NB4 (cell line): ENCODE results near the gene DCTN3.

Source experiments
- DNase-seq: peaks from one replicate; pipeline ENCODE4 v3.0.0; 2010; ENCODE audit warnings: low read depth
- H3K4me3 ChIP-seq: one replicate; pipeline ENCODE4 v1.5.1; 2011; ENCODE audit warnings: mild to moderate bottlenecking, low read depth, low read length, moderate library complexity
- MAX ChIP-seq: IDR thresholded peaks from 2 replicates; pipeline ENCODE4 v1.6.1; 2011; ENCODE audit warnings: low read depth, low read length
- MYC ChIP-seq: IDR thresholded peaks from 2 replicates; pipeline ENCODE4 v1.6.1; 2011; ENCODE audit warnings: low read depth, low read length
- POLR2A ChIP-seq: IDR thresholded peaks from 2 replicates; pipeline ENCODE4 v1.6.1; 2011; ENCODE audit warnings: mild to moderate bottlenecking; ENCODE audit not compliant: insufficient read length; ENCODE audit errors: extremely low read depth
- TF ChIP-seq, protein P1 (sequence below): IDR thresholded peaks from one replicate; pipeline ENCODE4 v1.5.1; 2012; ENCODE audit warnings: low read depth, low read length

DCTN3 gene

GRCh38 chr9:34592895-34593601, 27.2 kb downstream of the DCTN3 start:
- TF ChIP-seq MAX (no peak), POLR2A (no peak), MYC (no peak)
- TF ChIP-seq, protein P1, sequence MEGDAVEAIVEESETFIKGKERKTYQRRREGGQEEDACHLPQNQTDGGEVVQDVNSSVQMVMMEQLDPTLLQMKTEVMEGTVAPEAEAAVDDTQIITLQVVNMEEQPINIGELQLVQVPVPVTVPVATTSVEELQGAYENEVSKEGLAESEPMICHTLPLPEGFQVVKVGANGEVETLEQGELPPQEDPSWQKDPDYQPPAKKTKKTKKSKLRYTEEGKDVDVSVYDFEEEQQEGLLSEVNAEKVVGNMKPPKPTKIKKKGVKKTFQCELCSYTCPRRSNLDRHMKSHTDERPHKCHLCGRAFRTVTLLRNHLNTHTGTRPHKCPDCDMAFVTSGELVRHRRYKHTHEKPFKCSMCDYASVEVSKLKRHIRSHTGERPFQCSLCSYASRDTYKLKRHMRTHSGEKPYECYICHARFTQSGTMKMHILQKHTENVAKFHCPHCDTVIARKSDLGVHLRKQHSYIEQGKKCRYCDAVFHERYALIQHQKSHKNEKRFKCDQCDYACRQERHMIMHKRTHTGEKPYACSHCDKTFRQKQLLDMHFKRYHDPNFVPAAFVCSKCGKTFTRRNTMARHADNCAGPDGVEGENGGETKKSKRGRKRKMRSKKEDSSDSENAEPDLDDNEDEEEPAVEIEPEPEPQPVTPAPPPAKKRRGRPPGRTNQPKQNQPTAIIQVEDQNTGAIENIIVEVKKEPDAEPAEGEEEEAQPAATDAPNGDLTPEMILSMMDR, result no peak
- DNase-seq, result peak; percentile 53

DNA sequence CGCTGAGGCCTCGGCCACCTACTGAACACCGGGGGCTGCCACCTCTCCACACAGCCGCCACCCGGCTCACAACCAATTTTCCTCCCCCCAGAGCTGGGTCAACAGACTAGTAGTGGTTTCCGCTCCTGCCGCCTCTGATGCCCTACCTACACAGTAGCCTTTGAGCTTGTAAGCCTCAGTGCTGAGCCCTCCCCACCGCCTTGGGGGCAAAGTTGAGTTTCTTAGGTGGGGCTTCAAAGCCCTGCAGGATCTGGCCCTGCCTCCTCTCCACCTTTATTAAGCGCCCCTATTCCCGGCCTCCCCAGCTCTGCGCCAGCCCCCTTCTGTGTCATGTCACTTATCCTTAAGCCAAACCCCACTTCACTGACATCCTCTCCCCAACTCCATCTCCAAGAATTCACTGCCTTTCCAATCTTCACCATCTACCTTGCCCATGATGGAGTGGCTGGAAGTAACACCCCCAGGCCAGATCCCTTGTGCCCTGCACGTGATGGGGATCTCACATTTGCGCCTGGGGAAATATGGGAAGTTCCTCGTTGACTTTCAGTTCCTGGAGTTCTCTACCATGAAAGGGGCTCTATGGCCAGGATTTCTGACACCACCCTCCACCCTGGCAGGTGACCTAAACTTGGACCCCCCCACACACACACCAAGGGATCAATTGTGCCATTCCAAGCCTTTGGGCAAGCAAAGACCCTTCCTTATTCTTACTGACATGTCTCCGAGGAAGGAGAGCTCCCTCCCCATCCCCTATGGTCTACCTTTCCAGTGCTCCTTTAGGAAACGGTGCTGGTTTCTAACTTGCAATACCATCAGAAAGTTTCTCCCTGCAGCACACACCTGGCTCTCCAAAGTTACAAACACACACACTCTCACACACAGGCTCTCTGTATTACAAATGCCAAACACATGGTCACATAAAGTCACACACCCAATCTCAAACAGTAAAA, 28.1 kb downstream of the DCTN3 start:
- peak; percentile 49 for DNase-seq
- TF ChIP-seq POLR2A (no peak), MYC (no peak), MAX (no peak)
- TF ChIP-seq, protein P1, result no peak
- no peak overlapping the region for H3K4me3 ChIP-seq

More at GRCh38 chr9:34592895-34593601, 27.2 kb downstream of the DCTN3 start:
- no peak overlapping the region for H3K4me3 ChIP-seq

- DNase-seq, result peak; percentile 87
- TF ChIP-seq MAX (peak; percentile 71), MYC (no peak)
- TF ChIP-seq, protein P1, result peak; percentile 96
- no peak overlapping the region for H3K4me3 ChIP-seq
Observed at GRCh38 chr9:34591248-34591916, 28.9 kb downstream of the DCTN3 start.

DNA sequence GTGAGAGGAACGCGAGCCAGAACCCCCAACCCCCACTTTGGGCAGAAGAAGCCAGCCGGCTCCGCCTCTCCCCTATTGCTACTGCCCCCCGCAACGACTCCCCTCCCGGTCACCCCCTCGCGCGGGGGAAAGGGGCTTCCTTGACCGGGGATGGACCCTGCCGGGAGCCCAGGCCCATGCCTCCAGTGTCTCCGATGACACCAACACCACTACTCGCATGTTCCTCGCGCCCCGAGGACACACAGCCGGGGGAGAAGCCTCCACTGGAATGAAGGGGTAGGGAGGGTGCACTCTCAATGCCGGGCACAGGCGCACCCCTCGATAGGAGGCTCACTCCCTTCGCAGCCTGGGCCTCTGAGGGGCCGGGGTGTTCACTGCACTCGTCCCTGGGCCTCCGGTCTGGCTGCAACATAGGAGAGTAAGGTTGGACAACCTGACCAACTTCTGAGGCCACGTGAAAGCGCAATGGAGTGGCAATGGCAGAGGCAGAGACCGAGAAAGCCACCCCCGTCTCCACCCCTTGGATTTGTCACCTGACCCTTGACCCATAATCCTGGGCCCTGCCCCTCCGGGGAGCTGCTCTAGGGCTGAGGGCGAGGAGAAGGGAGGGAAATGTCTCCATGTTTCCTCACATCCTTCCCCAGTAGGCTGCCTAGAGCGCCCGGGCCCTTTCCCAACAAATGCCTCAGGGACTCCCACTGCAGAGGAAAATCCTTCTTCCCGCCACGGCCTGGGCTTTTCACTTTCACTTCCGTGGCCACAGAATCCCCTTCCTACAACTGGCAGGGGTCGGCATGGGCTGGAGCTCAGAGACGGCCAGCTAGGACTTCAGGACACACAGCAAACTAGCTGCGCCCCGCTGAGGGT, 29.7 kb downstream of the DCTN3 start:
- TF ChIP-seq MAX (no peak), MYC (no peak), POLR2A (no peak)
- TF ChIP-seq, protein P1, result no peak
- no peak overlapping the region for H3K4me3 ChIP-seq
- peak; percentile 43 for DNase-seq

DNA sequence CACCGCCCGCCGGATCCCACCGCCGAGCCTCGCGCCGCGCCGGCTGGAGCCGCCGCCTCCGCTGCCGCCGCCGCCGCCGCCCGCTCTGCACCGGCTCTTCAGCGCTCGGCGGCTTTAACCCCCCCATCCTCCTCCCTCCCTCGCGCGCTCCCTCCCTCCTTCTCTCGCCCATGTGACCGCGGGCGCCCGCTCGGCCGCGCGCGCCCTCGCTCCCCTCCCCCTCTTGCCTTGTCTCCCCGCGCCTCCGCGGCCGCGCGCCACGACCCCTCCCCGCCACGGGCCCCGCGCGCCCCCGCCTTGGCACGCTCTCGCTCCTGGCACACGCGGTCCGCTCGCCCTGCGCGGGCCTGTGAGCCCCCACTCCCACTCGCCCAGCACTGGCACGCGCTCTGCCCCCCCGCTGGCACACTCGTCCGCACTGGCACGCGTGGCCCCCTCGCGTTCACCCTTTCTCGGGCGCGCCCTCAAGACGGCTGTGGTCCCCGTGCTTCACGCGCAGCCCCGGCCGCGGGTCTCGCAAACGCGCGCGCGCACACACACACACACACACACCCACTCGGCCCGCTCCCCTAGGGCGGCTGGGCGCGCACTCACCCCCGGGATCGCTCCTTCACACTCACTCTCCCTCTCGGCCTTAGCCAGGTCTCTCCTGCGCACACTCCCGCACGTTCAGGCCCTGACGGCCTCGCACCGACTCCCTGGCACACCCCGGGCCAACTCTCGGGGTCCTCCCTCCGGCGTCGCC, 30.5 kb downstream of the DCTN3 start, which contains the start of gene CNTFR:
TSS of gene CNTFR (minus strand) at position 89 of the 745 bp plus-strand sequence. CDS start 20,743 bp downstream, outside the sequence.
- TF ChIP-seq, protein P1, result no peak
- no peak for TF ChIP-seq MAX
- TF ChIP-seq POLR2A, result no peak
- TF ChIP-seq MYC, result no peak
- no peak for DNase-seq
- no peak within 1 kb of the TSS for H3K4me3 ChIP-seq
